Measurements from ENCODE around the gene MYO1D.
"Not testable (repeated sequence)": the region's sequence is repeated elsewhere in the genome, so short reads cannot be mapped to it uniquely, and the experiment has no call there.

Gene MYO1D
- 20.7 to 35.7 (median 29.7) reads per million in 4 experiments for total RNA-seq

DNA sequence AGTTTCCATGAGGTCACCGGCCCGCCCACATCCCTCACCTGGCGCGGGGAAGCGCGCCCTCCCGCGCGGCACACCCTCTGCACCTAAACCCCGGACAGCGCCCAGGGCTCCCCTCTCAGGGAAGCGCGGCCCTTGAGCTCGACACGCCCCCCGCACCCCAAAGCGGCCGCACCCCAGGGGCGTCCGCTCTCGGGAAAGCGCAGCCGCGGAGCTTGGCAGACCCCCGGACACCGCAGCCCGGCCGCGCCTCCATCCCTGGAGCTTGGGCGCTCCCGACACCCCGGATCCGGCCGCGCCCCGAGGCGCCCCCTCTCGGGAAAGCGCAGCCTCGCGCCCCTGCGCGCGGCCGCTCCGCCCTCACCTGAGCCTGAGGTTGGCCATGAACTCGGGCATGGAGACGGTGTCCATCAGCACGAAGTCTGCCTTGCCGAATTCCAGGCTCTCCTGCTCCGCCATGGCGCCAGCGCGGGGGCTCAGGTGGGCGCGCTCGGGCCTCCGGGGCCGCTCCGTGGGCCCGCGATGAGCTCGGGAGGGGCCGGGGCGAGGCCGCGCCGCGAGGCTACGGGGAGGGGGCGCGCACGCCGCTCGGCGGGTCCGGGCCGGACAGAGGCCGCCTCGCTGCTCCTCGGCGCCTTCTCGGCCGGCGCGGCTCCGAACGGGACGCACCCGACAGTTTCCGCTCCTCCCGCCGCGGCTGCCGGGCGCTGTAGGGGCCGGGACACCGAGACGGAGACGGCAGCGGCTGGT is at the start of gene MYO1D:
TSS of gene MYO1D (minus strand) at position 708 of the 747 bp plus-strand sequence. CDS start at position 456, 252 bp downstream.
- peak; percentile 62 for DNase-seq

DNA sequence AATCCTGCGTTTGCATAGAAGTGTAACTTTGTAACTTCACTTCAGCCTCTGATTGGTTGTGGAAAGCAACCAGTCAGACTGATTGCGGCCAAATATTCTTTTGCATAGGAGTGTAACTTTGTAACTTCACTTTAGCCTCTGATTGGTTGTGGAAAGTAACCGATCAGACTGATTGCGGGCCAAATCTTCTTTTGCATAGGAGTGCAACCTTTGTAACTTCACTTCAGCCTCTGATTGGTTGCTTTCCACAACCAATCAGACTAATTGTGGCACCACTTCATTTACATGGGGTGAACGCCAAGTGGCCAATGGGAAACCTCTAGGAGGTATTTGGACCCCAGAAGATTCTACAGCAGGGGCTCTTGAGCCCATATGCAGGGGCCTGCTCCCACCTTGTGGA is 49.3 kb upstream of the MYO1D start:
- DNase-seq: no peak

DNA sequence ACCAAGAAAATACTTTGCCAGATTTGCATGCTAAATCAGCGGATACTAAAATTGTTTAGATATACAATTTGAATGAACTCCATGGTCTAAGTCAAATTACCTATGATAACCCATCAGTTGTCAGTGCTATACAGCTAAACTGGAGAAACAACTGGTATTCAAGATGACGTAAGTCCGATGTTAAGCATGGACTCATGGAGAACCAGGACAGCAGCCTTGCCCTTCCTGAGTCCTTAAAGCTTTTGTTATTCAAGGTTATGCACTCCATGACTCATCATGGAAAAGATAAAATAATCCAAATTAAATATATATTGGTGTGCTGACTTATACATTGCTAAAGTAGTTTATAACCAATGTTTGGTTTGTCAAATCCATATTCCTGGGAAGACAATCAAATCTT is 47.0 kb upstream of the MYO1D start:
- not testable (repeated sequence) for DNase-seq

DNA sequence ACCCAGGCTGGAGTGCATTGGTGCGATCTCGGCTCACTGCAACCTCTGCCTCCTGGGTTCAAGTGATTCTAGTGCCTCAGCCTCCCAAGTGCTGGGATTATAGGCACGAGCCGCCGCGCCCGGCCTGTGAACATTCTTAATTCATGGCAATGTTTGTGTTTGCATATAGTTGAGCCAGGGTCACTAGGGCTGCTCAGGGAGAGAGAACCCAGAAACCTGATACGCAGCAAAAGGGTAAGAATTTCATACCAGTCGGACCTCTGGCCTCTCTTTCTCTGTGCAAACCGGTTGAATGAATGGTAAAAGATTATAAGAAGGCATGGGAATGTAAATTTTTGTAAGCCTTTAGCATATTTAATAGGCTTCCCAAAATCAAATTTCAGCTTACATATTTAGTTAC is 44.1 kb upstream of the MYO1D start:
- DNase-seq: no peak

DNA sequence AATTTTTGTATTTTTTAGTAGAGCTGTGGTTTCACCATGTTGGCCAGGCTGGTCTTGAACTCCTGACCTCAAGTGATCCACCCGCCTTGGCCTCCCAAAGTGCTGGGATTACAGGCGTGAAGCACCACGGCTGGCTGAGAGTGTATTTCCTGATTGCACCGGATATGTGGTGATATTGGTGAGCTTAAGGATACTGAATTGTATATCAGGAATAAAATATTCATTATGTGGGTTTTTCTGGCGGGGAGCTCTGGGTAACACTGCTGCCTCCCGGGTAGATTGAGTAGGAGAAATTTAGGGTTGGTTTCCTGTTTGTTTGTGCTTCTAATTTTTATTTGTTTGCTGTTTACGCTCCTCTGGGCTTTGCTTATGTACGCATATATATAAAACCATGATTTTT is 43.4 kb upstream of the MYO1D start:
- no peak for DNase-seq

DNA sequence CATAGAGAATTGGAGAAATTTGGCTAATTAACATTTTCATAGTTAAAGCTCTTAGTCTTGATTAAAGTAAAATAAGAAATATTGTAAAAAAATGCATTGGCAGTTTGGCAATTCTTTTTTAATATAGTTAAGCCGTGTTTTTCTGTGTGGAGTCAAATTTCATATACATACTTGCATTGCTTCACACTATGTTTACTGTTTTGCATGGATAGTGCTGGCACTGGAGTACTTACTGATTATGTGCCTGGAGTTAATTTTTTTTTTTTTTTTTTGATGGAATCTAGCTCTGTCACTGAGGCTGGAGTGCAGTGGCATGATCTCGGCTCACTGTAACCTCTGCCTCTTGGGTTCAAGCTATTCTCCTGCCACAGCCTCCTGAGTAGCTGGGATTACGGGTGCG is 43.0 kb upstream of the MYO1D start:
- not testable (repeated sequence) for DNase-seq

DNA sequence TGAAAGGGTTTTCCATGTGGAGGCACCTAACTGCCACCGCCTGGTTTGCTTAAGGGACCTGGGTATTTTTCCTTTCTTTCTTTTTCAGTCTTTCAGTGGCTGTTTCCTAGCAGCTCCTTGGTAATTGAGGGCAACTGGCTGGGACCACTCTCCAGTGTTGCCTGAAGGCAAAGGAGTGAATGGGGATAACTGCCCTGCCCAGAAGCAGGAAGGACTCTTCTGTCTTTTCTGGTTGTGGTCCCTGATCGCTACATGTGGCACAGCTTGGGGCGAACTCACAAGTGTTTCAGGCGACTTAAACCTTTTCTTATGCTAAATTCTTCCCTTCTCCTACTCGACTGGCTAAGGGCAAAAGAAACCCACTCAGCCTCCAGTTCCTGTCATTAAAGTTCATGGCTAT is 40.9 kb upstream of the MYO1D start:
- no peak for DNase-seq

DNA sequence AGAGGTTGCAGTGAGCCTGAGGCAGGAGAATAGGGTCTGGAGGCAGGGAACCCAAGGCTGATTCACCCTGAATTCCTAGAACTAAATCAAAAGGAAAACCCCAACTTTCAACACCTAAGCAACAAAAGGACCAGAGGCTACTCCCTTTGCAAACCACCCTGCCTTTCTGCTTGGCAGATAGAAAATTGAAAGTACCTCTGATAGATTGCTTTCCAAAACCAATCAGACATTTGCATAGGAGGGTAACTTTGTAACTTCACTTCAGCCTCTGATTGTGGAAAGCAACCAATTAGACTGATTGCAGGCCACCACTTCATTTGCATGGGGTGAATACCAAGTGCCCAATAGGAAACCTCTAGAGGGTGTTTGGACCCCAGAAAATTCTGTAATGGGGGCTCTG is 40.2 kb upstream of the MYO1D start:
- DNase-seq: no peak

DNA sequence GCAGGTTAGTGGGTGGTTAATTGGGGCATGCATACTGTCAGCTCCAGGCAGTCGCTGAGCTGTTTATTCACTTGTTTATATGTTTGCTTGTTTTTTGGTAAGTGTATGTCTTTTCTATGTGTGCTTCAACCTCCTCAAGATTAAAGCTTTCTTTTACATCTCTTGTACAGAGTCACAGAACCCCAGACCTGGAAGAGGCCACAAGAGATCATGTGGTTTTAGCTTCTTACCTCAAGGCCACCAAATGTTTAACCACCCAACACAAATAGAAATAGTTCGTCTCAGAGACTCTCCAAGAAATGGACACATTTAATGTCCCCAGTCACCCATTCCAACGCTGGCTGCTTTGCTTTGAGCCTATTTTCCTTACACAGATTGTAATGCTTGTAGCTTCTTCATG is 39.2 kb upstream of the MYO1D start:
- DNase-seq: no peak

DNA sequence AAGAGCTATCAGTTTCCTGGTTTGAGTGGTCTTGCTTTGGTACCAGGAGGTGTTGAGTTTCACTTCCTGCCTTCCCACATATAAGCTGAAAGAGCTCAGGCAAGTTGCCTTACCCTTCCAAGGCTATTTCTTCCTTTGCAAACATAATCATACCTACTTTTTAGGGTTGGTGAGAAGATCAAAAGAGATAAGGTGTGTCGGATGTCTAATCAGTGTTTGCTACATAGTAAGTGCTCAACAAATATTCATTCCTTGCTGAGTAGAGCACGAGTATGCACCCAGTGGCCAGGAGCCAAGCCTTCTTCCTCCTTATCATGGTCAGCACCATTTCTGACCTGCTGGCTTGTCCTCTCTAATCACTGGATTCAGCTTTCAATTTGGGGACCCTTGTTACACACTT is 38.3 kb upstream of the MYO1D start:
- no peak for DNase-seq

DNA sequence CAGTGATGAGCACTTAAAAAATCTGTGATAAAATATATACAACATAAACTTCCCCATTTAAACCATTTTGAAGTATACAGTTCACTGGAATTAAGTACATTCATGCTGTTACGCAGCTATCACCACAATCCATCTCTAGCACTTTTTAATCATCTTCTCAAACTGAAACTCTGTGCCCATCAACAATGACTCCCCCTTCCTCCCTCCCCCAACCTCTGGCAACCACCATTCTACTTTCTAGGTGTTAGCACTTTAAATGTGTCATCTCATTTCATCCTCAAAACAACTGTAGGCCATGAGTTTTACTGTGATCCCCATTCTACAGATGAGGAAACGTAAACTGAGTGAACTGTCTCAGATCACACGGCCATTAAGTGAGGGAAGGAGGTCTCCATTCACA is 37.3 kb upstream of the MYO1D start:
- DNase-seq: no peak

DNA sequence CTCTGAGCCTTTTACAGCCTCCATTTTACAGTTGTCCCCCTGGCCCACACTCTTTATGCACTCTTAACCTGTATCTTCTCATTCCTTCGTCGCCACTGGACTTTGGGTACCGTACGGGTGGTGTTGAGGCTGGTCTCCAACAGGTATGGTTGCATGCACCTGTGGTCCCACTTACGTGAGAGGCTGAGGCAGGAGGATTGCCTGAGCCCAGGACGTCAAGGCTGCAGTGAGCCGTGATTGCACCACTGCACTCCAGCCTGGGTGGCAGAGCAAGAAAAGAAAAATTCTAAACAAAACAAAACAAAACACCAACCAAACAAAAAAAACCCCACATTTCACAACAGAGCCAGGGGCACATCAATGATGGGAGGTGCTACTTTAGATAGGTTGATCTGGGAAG is 36.7 kb upstream of the MYO1D start:
- no peak for DNase-seq

DNA sequence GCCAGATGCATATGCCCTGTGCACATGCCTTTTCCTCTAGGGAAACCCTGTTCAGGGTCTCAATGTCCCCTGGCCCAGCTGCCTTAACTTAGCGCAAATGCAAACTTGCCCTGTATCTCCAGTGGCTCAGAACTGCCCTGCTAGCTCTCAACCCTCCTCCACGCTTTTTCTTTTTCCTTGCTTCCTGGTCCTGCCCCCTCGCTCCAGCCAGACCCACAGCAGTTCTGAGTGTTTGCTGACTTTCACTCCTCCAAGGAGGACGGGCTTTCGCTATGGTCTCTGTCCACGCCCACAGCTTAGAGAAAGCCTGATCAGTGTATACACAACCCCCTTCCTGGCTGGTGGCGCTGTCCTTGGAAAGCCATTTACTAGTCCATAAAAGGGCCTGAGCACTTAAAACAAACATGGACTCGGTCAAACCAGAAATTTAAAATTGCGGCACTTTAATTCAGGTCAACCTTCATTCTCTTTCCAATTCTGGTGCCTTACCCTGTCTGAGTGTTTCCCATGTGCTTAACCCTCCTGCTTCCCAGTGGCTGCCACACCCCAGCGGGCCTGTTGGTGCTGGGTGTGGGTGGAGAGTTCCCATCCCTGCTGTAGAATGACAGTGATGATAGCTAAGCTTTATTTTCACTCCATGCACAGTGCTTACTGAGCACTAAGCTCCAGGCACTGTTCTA is 35.4 kb upstream of the MYO1D start:
- no peak for DNase-seq

DNA sequence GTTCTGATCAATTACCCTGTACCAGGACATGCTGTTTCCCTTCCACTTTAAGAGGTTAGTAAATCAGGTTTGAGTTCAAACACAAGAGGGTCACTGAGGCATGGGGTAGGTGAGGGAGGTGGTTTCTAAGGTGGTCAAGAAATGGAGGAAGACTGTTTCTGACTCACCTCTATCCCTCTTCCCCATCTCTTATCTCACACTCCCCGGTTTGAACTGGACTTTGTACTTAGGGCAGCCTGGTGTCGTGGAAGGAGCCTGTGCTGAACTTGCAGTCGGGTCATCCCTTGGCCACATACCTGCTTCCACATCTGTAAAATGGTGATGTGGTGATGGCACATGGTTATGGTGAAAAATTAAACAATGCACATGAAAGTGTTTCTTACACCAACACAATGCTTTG is 33.8 kb upstream of the MYO1D start:
- DNase-seq: no peak

DNA sequence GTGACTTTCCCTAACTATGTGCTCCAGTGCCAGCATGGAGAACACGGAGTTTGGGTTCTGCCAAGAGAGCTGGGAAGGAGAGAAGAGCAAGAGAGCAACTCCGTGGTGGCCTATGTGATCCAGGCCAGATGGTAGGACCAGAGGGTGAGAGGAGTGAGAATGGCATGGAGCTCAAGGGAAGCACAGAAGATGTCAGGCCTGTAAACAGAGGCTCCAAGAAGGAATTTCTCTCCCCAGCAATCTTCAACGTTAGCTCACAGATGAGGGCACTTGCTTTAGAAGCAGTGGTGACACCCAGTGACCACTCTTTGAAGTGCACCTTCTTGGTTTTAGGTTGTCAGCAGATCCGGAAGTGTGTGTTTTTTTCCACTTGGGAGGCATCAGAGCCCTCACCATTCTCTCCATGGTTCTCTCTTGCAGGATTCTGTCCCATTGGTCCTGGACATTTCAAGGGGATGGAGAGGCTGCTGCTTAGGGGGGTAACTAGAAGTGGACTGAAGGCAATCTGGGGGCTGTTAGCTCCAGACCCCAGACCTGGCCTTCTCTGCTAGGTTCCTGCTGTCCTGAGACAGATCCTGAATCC is 33.0 kb upstream of the MYO1D start:
- no peak for DNase-seq

DNA sequence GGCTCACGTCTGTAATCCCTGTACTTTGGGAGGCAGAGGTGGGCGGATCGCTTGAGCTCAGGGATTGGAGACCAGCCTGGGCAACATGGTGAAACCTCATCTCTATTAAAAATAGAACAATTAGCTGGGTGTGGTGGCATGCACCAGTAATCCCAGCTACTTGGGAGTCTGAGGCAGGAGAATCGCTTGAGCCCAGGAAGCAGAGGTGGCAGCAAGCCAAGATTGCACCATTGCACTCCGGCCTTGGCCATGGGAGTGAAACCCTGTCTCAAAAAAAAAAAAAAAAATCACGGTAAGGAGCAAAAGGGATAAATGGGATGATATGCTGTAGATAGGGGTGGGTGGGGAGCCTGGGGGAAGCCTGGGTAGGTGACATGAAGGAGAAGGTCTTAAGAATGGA is 30.7 kb upstream of the MYO1D start:
- no peak for DNase-seq

DNA sequence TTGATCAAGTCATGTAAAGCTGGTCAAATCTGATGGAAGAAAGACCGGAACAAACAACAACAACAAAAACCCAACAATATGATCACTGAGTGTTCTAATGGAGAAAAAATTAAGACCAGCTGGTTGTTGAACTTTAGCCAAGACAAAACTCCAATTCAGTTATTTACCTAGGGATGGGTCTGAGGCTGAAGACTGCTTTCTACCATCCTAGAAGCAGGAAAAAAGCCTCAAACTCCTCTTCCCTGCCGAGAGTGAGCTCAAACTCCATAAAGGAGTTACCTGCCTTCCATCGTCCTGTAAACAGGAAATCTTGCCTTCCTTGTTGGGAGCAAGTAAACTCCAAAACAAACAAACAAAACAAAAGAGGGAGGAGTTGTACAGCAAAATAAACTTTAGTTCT is 28.0 kb upstream of the MYO1D start:
- no peak for DNase-seq

DNA sequence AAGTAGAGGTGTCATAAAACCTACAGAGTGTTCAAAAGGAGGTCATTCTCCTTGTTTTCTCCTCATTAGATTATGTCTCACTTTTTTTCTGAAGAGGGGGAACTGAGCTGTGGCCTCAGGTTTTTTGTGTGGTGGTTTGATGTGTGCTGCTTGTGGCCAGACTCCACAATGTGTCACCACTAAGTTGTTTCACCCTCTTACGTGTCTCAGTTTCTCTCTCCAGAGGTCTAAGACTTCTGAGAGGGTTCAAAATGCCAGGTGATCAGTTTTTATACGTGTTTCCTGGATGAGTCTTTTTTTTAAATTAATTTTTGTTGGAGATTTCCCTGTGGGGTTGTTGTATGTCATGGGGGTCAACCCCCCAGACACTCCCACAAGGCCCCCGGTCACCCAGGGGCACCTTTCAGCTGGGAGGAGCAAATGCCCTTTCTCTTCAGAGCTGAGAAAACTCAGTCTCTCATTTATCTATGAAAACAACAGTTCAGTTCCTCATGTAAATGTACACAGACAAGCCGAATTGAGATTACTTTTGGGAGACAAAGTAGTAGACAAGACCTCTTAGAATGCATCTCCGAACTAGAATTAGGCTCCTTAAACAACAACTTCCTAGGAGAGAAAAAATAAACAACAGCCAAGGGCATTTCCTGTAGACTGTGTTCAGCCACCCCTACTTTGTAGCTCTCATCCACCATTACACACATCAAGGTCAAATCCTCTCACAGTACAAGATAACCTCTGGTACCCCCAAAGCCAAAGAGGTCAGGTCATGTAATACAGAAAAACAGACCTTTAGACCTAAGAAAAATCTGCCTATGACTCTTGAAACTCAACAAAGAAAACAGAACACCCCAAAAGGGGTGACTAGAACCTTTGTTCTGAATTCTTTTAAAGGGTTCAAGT is 27.1 kb upstream of the MYO1D start:
- no peak for DNase-seq

DNA sequence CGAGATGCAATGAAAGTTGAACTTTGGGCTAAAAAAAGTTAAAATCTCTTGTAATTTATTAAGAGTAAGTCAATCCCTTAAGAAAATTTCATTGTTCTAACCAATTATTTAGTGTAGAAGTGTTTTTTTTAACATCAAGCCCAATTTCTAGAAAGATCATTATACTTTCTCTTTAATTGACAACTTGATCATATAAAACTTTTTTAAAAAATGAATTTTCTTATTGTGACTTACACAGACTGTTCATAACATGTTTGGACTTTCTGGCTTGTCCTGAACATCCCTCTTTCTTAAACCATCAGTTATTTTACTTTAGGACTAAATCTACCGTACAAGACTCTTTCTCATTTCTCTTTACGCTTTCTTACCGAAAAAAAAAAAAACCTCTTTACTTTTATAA is 24.8 kb upstream of the MYO1D start:
- no peak for DNase-seq

DNA sequence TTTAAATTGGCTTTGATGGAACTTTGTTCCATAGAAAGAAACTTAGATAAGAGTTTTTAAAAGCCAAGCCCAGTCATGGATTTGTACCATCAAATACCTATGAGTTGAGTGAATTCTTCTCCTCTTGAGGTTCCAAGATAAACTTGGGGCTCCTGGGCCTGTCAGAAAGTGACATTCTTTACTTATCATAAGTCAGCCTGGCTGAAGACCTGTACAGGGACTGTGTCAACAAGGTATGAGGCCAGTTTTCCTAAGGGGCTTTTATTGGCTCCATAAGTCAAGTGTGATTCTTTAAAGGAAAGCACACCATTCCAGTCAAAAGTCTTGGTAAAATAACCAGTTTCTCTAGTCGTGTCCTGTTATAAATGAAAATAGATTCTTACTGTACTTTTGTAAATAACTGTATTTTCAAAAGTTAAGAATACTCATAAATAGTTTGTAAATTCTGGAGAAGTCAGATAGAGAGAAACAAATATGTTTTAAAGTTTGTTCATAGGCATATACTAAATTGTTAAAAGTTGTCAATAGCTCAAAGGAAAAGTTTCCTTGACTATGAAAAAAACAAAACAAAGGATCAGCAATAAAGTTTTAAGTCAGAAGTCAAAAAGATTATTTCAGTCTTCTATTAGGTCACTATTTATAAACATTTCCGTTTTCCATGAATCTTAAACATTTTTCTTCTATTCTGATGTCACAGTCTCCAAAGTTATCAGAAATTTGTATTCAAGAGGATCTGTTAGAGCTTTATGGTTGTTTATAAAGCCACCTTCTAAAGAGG is 22.5 kb upstream of the MYO1D start:
- DNase-seq: no peak

DNA sequence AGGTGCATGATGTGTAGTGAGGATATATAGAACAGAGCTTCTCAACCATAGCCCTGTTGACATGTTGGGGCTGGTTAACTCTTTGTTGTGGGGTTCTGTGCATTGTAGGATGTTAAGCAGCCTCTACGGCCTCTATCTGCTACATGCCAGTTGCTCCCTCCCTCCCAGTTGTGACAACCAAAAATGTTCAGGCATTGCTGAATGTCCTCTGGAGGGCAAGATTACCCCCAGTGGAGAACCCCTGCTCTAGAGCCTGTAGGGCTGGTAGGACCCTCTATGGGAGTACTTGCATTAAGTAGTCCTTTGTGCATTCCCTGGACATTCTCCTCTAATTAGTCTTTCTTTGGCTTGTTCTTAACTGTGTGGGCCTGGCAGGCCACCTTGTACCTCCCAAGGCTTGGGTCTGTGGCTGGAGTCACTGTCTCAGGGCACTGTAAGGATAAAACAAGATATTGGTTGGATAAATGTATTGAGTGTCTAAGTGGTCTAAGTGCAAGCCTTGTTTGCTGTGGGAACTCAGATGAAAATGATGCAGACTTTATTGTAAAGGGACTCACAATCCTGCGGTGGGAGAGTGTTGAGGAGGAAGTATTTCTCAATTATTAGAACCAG is 19.8 kb upstream of the MYO1D start:
- DNase-seq: no peak

DNA sequence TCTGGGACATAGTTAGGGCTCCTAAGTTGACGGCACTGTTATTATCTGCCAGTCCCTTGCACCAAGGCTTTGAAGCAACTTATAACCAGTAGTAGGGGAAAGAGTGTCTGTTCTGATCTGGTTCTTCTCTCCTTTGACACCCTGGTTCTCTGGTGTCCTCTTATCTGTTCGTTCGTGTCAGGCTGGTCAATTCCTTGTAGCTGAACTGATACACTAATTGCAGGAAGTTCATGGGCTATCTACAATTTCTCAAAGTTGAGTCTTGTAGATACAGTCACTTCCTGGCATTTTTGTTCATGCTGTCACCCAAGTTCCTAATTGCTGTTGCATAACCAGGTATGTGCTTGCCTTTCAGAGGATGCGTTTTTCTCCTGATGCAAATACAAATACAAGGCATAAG is 17.3 kb upstream of the MYO1D start:
- no peak for DNase-seq

Measured in effector CD8-positive, alpha-beta T cell (primary cell).